Adrenal gland (tissue), 12 donors: ENCODE data around the gene FHOD3. TPM values are rescaled to one million over a fixed set of nuclear protein-coding genes. Genes with fewer than 3 reads are reported as not detected.

Experiments used
- DNase-seq, 7 donors: peaks; one replicate each; pipeline ENCODE4 v3.0.0-alpha.2; 2019 to 2020
- H3K27ac ChIP-seq, 5 donors: fragments of 200-600 bp; sonication (generic) in 4 of 5; 1 replicate in 3 of 5; 2 replicates in 2 of 5; pipeline versions ENCODE4 v1.5.1 to v1.8.0; 2016 to 2020; ENCODE audit warnings: mild to moderate bottlenecking in 1 of 5
- H3K27me3 ChIP-seq: fragments of 200-600 bp; 2 replicates; pipeline ENCODE4 v1.8.0; 2021
- H3K36me3 ChIP-seq, 2 donors: fragments of 200-600 bp; replicated peaks in 1 of 2; 1 replicate in 1 of 2; 2 replicates in 1 of 2; pipeline versions ENCODE4 v1.5.1 to v1.8.0; 2018 to 2022
- H3K4me1 ChIP-seq, 2 donors: fragments of 200-600 bp; replicated peaks in 1 of 2; 1 replicate in 1 of 2; 2 replicates in 1 of 2; pipeline versions ENCODE4 v1.5.1 to v1.8.0; 2018 to 2021
- H3K4me3 ChIP-seq, 4 donors: fragments of 200-600 bp; sonication (generic) in 3 of 4; one replicate each; pipeline ENCODE4 v1.5.1; 2016 to 2018
- H3K9me3 ChIP-seq, 3 donors: fragments of 200-600 bp; sonication (generic) in 1 of 3; replicated peaks in 1 of 3; 1 replicate in 2 of 3; 2 replicates in 1 of 3; pipeline versions ENCODE4 v1.5.1 to v1.8.0; 2016 to 2021
- POLR2A ChIP-seq, 2 donors: fragments of 450-650 bp; IDR thresholded peaks; one replicate each; pipeline ENCODE4 v1.6.1; 2017; ENCODE audit warnings: antibody characterized with exemption in 2 of 2, mild to moderate bottlenecking in 2 of 2, moderate library complexity in 1 of 2
- WGBS, 4 donors: extraction: QIAGEN DNeasy Blood & Tissue Kit in 2 of 4; methylation state at CpG; one replicate each; pipeline versions ENCODE4 v1.1.5 to v1.1.7; 2013 to 2017; 5-methylcytosine and 5-hydroxymethylcytosine counted together
- intact Hi-C, 2 donors: fragments of 100-400 bp; cut with DNase I; formaldehyde crosslinking; loops; one replicate each; pipeline versions ENCODE4 v1.14.1 to v1.15.0; 2022 to 2023
- polyA plus RNA-seq, 3 donors: library from polyadenylated mRNA; stranded (reverse); fragments of 200-250 nt in 2 of 3; fragments of 350-450 nt in 1 of 3; fragmentation: Illumina TruSeq in 1 of 3; extraction: RNeasy Lipid Tissue Mini Kit (QIAGEN cat#74804) in 1 of 3; gene quantifications; one replicate each; pipeline ENCODE4 v1.2.3, GENCODE V29; 2013 to 2014
- total RNA-seq, 9 donors: library from RNA; depleted of rRNA in 4 of 9; stranded (reverse); fragments of >200 nt in 4 of 9; fragments of 120-200 nt in 1 of 9; fragmentation: NEBNext Ultra II Directional in 1 of 9; extraction: Animal tissue kit (Norgen Biotek cat#: 25700) in 1 of 9; gene quantifications; one replicate each; pipeline versions ENCODE4 v1.1.0 to v1.2.4, GENCODE V29; 2013 to 2023
- TF ChIP-seq, protein P1 (sequence below), 6 experiments: fragments of 450-650 bp in 4 of 6; fragments of 200-600 bp in 2 of 6; sonication (generic) in 1 of 6; IDR thresholded peaks; 1 replicate in 5 of 6; 2 replicates in 1 of 6; pipeline versions ENCODE4 v1.5.1 to v1.8.0; 2016 to 2021; ENCODE audit warnings: antibody characterized with exemption in 6 of 6, mild to moderate bottlenecking in 2 of 6, moderate library complexity in 1 of 6
- donor health status: healthy with polysubstance abuse.
- donor health status: Bipolar disorder and iron deficiency.
- donor health status: DM: yes; HTN: yes; CAD: no.
- donor health status: DM: no; HTN: no; CAD: no.
- donor health status: DM: no; HTN: no; CAD: no.
- donor health status: DM: yes; HTN: yes; CAD: no.

Gene FHOD3
- total and polyA plus RNA-seq, 12 donors: 17.5 to 87.9 (median 48.5) TPM

DNA sequence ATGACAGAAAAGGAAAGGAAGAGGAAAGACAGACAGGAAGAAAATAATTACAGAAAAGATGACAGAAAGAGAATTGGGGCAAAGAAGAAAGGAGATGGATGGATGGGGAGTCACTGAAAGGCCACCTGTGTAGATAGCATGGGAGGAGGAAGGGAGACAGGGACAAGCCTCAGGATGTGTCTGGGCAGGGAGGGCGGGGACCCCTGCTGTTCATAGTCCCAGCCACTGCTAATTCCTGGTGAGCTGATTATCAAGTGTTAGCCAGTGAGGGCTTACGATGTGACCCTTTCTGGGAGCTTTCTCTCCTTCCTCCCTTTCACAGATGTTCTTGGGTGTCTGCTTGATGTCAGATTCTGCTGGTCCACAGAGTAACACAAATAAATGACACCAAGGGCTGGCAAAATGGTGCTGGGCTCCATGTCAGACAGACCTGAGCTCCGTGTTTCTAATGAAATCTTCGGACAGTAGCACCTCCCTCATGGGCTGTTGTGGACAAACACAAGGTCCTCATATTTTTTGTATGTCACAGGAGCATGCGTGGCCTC, 13.6 kb downstream of the FHOD3 start:
- peak in 2 of 7 donors; percentile 13 to 36 for DNase-seq
- WGBS, 4 donors: 89 to 100% (median 92%) methylated on average over 5 of the region's 5 CpGs

DNA sequence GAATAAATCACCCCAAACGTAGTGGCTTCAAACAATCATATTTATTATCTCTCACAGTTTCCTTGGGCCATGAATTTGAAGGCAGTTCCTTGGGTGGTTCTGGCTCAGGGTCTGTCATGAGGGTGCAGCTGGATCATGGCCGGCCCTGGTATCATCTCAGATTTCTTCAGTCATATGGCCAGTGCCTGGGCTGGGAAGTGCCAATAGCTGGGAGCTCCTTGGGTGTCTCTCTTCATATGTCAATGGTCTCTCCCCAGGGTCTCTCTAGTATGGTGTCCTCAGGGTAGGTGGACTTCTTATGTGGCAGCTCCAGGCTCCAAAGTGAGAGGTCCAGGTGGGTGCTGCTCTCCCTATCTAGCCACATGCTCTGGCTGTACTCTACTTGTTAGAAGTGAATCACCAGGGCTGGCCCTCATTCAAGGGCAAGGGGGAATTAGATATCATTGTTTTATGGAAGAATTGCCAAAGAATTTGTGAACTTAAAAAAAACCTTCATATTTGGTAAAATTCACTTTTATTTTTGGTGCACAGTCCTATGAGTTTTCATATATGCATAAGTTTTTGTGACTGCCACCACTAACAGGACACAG, 15.4 kb downstream of the FHOD3 start:
- TF ChIP-seq, protein P1, sequence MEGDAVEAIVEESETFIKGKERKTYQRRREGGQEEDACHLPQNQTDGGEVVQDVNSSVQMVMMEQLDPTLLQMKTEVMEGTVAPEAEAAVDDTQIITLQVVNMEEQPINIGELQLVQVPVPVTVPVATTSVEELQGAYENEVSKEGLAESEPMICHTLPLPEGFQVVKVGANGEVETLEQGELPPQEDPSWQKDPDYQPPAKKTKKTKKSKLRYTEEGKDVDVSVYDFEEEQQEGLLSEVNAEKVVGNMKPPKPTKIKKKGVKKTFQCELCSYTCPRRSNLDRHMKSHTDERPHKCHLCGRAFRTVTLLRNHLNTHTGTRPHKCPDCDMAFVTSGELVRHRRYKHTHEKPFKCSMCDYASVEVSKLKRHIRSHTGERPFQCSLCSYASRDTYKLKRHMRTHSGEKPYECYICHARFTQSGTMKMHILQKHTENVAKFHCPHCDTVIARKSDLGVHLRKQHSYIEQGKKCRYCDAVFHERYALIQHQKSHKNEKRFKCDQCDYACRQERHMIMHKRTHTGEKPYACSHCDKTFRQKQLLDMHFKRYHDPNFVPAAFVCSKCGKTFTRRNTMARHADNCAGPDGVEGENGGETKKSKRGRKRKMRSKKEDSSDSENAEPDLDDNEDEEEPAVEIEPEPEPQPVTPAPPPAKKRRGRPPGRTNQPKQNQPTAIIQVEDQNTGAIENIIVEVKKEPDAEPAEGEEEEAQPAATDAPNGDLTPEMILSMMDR (IDR thresholded peaks at IDR 0.05): no peak
- no peak for TF ChIP-seq POLR2A (IDR thresholded peaks at IDR 0.05)
- intact Hi-C loops: no loop called here
- no peaks in the 10 kb centered on the region for H3K9me3 ChIP-seq
- H3K4me3 ChIP-seq: no peak overlapping the region
- peak overlapping the region; percentile 61 to 83 (median 73) for H3K27ac ChIP-seq
- no peaks in the 10 kb centered on the region for H3K27me3 ChIP-seq
- 44 to 63% (median 46%) methylated on average over 2 of the region's 2 CpGs for WGBS, 4 donors
- peaks cover 46 to 56% of the 10 kb centered on the region in 2 donors for H3K4me1 ChIP-seq
- peak; percentile 81 to 94 (median 90) for DNase-seq
- no peaks in the 10 kb centered on the region for H3K36me3 ChIP-seq

More for the DNA sequence above, 13.6 kb downstream of the FHOD3 start:
- H3K4me1 ChIP-seq: peaks cover 46 to 54% of the 10 kb centered on the region in 2 donors
- intact Hi-C loops: no loop called here
- no peak overlapping the region for H3K4me3 ChIP-seq
- TF ChIP-seq, protein P1 (IDR thresholded peaks at IDR 0.05): no peak
- no peak for TF ChIP-seq POLR2A (IDR thresholded peaks at IDR 0.05)
- no peaks in the 10 kb centered on the region for H3K36me3 ChIP-seq
- H3K27me3 ChIP-seq: no peaks in the 10 kb centered on the region
- H3K27ac ChIP-seq: no peak overlapping the region
- H3K9me3 ChIP-seq: no peaks in the 10 kb centered on the region

DNA sequence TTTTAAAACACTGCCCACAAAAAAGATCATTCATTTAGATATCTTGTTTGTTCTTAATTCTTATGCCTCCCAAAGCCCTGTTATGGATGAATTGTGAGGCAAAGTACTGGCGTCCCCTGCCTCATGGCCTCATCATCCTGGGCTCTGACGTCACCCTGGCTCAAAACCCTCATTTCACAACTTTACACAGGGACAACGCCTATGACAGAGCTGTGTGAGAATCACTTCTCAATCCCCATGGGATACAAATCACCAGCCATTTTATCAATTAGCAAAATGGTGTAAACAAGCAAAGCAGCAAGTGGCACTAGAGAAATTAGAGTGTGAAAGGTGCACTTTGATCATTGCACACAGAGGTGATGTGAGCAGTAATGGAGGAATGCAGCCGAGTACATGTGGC, 16.6 kb downstream of the FHOD3 start:
- Histone ChIP-seq H3K4me1 (peaks cover 45 to 51% of the 10 kb centered on the region in 2 donors), H3K27me3 (no peaks in the 10 kb centered on the region), H3K36me3 (no peaks in the 10 kb centered on the region), H3K4me3 (no peak overlapping the region), H3K27ac (peak overlapping the region; percentile 61 to 83 (median 73)), H3K9me3 (peaks cover 0 to 8% (median 0%) of the 10 kb centered on the region in 3 donors)
- DNase-seq: peak; percentile 49 to 80 (median 60)
- 48 to 60% (median 53%) methylated on average over 4 of the region's 4 CpGs for WGBS, 4 donors
- intact Hi-C loops: no loop called here
- TF ChIP-seq, protein P1 (IDR thresholded peaks at IDR 0.05): no peak
- TF ChIP-seq POLR2A (IDR thresholded peaks at IDR 0.05): no peak

DNA sequence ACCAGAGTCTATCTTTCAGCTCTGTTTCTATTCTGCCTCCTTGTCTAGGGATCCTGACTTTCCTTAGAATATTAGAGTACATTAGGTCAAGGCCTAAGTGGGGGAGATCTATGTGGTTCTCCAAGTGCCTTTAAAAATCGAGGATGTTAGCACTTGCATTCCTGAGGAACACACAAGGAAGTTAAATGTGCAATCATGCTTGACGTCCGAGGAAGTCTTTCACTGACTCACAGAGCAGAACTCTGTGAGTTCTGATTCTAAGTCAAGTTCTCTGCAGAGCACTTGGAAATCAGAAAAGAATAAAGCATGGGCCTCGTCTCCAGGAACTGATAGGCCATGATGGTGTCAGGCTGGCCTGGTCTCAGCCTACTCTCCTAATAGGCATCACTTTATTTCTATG, 17.2 kb downstream of the FHOD3 start:
- intact Hi-C loops: no loop called here
- peaks cover 38 to 45% of the 10 kb centered on the region in 2 donors for H3K4me1 ChIP-seq
- H3K27ac ChIP-seq: peak overlapping the region; percentile 39 to 83 (median 73)
- TF ChIP-seq POLR2A (IDR thresholded peaks at IDR 0.05): peak in 1 of 2 donors; percentile 14
- TF ChIP-seq, protein P1 (IDR thresholded peaks at IDR 0.05): no peak
- no peaks in the 10 kb centered on the region for H3K36me3 ChIP-seq
- peak in 1 of 7 donors; percentile 13 for DNase-seq
- H3K9me3 ChIP-seq: peaks cover 0 to 10% (median 0%) of the 10 kb centered on the region in 3 donors
- no peaks in the 10 kb centered on the region for H3K27me3 ChIP-seq
- H3K4me3 ChIP-seq: no peak overlapping the region
- WGBS, 4 donors: 17 to 26% (median 21%) methylated on average over 4 of the region's 4 CpGs
